ENCODE results near the gene LRBA. TPM values are rescaled to one million over a fixed set of nuclear protein-coding genes. Genes with fewer than 3 reads are reported as not detected.

Gene LRBA
- total and polyA plus RNA-seq, 4 donors = 11.8 to 149 (median 34.2) TPM

- TF ChIP-seq, protein P1, sequence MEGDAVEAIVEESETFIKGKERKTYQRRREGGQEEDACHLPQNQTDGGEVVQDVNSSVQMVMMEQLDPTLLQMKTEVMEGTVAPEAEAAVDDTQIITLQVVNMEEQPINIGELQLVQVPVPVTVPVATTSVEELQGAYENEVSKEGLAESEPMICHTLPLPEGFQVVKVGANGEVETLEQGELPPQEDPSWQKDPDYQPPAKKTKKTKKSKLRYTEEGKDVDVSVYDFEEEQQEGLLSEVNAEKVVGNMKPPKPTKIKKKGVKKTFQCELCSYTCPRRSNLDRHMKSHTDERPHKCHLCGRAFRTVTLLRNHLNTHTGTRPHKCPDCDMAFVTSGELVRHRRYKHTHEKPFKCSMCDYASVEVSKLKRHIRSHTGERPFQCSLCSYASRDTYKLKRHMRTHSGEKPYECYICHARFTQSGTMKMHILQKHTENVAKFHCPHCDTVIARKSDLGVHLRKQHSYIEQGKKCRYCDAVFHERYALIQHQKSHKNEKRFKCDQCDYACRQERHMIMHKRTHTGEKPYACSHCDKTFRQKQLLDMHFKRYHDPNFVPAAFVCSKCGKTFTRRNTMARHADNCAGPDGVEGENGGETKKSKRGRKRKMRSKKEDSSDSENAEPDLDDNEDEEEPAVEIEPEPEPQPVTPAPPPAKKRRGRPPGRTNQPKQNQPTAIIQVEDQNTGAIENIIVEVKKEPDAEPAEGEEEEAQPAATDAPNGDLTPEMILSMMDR (IDR thresholded peaks at IDR 0.05; ENCODE audit: control extremely low read depth, extremely low read depth) = no peak
- Histone ChIP-seq H3K36me3 (ENCODE audit: control insufficient read depth in 4 of 4, insufficient read depth in 4 of 4, low read length in 4 of 4) (peaks cover 0 to 3% (median 0%) of the 10 kb centered on the region in 4 donors), H3K9ac (ENCODE audit: insufficient read depth in 1 of 2, low read length in 2 of 2) (no peak overlapping the region), H3K4me1 (ENCODE audit: control insufficient read depth in 5 of 5, insufficient read depth in 5 of 5, low read length in 5 of 5) (peaks cover 0 to 19% (median 0%) of the 10 kb centered on the region in 5 donors), H3K27me3 (ENCODE audit: control insufficient read depth in 3 of 3, insufficient read depth in 3 of 3, low read length in 2 of 3) (no peaks in the 10 kb centered on the region), H3K4me3 (no peak overlapping the region), H3K27ac (ENCODE audit: low read depth in 1 of 2, low read length in 1 of 2) (no peak overlapping the region), H3K9me3 (ENCODE audit: control insufficient read depth in 4 of 4, insufficient read depth in 3 of 4, low read length in 3 of 4) (no peaks in the 10 kb centered on the region)
- WGBS, 2 donors = 96 to 100% methylated on average over 2 of the region's 2 CpGs
- no peak for DNase-seq
- no peak for ATAC-seq (ENCODE audit: insufficient read depth, low FRiP score)
Measured at GRCh38 chr4:150720973-150721518, 294.0 kb downstream of the LRBA start.

- H3K27me3 ChIP-seq (ENCODE audit: control insufficient read depth in 3 of 3, insufficient read depth in 3 of 3, low read length in 2 of 3) = no peaks in the 10 kb centered on the region
- no peaks in the 10 kb centered on the region for H3K36me3 ChIP-seq (ENCODE audit: control insufficient read depth in 4 of 4, insufficient read depth in 4 of 4, low read length in 4 of 4)
- no peak overlapping the region for H3K27ac ChIP-seq (ENCODE audit: low read depth in 1 of 2, low read length in 1 of 2)
- peaks cover 0 to 8% (median 0%) of the 10 kb centered on the region in 5 donors for H3K4me1 ChIP-seq (ENCODE audit: control insufficient read depth in 5 of 5, insufficient read depth in 5 of 5, low read length in 5 of 5)
- no peaks in the 10 kb centered on the region for H3K9me3 ChIP-seq (ENCODE audit: control insufficient read depth in 4 of 4, insufficient read depth in 3 of 4, low read length in 3 of 4)
- no peak for ATAC-seq (ENCODE audit: insufficient read depth, low FRiP score)
- no peak overlapping the region for H3K9ac ChIP-seq (ENCODE audit: insufficient read depth in 1 of 2, low read length in 2 of 2)
- H3K4me3 ChIP-seq = no peak overlapping the region
- TF ChIP-seq, protein P1 (IDR thresholded peaks at IDR 0.05; ENCODE audit: control extremely low read depth, extremely low read depth) = no peak
- DNase-seq = no peak
- WGBS, 2 donors = 92 to 96% methylated on average over 1 of the region's 1 CpG
Measured at GRCh38 chr4:150717952-150718351, 297.1 kb downstream of the LRBA start.

DNA sequence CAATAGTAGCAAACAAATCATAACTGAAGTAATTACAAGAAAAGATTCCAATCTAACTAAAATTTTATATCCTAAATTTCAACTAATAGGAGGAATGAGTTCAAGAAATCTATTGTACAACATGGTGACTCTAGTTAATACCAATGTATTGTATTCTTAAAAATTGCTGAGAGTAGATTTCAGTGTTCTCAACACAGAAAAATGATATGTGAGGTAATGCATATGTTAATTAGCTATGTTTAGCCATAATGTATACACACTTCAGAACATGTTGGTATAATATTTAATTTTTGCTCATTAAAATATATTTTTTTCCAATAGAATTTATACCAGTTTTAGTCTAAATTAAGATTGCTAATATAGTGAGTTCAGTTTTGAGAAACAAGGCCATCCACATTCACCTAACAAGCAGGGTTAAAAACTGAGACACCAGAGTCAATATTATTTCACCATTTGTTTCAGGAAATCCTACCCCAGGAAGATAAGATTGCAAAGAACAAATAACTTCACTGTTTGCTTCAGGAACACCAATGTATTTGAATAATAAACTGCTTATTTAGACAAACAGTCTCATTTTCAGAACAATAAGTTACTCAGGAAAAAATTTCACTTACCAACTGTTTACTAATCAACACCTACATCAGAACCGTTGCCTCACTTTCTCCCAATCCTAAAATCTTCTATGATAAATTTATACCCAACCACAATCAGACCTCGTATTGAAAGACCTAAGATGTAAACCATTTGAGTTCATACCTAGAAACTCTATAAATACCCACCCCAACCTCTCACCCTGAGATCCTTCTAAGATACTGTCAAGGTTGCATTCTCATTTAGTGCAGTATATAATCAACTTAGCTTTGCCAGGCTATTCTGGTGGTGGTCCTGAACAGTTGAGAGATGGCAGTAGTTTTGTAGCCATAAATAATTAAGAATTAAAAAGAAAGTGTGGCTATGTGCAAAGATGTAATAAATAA lies 300.3 kb downstream of the LRBA start:
- Histone ChIP-seq H3K27ac (ENCODE audit: low read depth in 1 of 2, low read length in 1 of 2) (no peak overlapping the region), H3K27me3 (ENCODE audit: control insufficient read depth in 3 of 3, insufficient read depth in 3 of 3, low read length in 2 of 3) (no peaks in the 10 kb centered on the region), H3K9me3 (ENCODE audit: control insufficient read depth in 4 of 4, insufficient read depth in 3 of 4, low read length in 3 of 4) (no peaks in the 10 kb centered on the region), H3K4me3 (no peak overlapping the region), H3K4me1 (ENCODE audit: control insufficient read depth in 5 of 5, insufficient read depth in 5 of 5, low read length in 5 of 5) (no peaks in the 10 kb centered on the region), H3K36me3 (ENCODE audit: control insufficient read depth in 4 of 4, insufficient read depth in 4 of 4, low read length in 4 of 4) (no peaks in the 10 kb centered on the region), H3K9ac (ENCODE audit: insufficient read depth in 1 of 2, low read length in 2 of 2) (no peak overlapping the region)
- WGBS, 2 donors = 84% methylated on average over 2 of the region's 2 CpGs
- ATAC-seq (ENCODE audit: insufficient read depth, low FRiP score) = no peak
- TF ChIP-seq, protein P1 (IDR thresholded peaks at IDR 0.05; ENCODE audit: control extremely low read depth, extremely low read depth) = no peak
- DNase-seq = no peak
